OCI-LY1 (cell line): ENCODE results near the gene CNOT2.

Experiments used
- H2AFZ ChIP-seq: fragments of 200-600 bp; sonication (generic), shearing (Covaris generic); 2 replicates; pipeline ENCODE4 v1.6.0; 2014; ENCODE audit warnings: antibody characterized with exemption, mild to moderate bottlenecking, low read length
- H3F3A ChIP-seq: fragments of 200-600 bp; sonication (generic), shearing (Covaris generic); 2 replicates; pipeline ENCODE4 v1.6.0; 2014; ENCODE audit warnings: mild to moderate bottlenecking, antibody characterized with exemption, low read length, moderate library complexity; ENCODE audit not compliant: insufficient read depth
- H3K27ac ChIP-seq: fragments of 200-600 bp; sonication (generic); 2 replicates; pipeline ENCODE4 v1.5.1; 2014; ENCODE audit warnings: low read length, mixed run types, mild to moderate bottlenecking, low read depth; ENCODE audit not compliant: poor library complexity, severe bottlenecking
- H3K27me3 ChIP-seq: fragments of 200-600 bp; sonication (generic); 2 replicates; pipeline ENCODE4 v1.6.0; 2014; ENCODE audit warnings: antibody characterized with exemption, mild to moderate bottlenecking, low read length, moderate library complexity; ENCODE audit not compliant: insufficient read depth
- H3K36me3 ChIP-seq: fragments of 200-600 bp; sonication (generic); 2 replicates; pipeline ENCODE4 v1.6.1; 2014; ENCODE audit warnings: mild to moderate bottlenecking, antibody characterized with exemption, low read length, moderate library complexity, mixed read lengths; ENCODE audit not compliant: insufficient read depth
- H3K4me1 ChIP-seq: fragments of 200-600 bp; sonication (generic); 2 replicates; pipeline ENCODE4 v1.5.1; 2014; ENCODE audit warnings: mild to moderate bottlenecking, low read length, moderate library complexity; ENCODE audit not compliant: insufficient read depth, severe bottlenecking
- H3K4me2 ChIP-seq: fragments of 200-600 bp; sonication (generic), shearing (Covaris generic); 2 replicates; pipeline ENCODE4 v1.6.1; 2014; ENCODE audit warnings: low read length
- H3K4me3 ChIP-seq: fragments of 200-600 bp; sonication (generic); 2 replicates; pipeline ENCODE4 v1.5.1; 2014; ENCODE audit warnings: low read length, low read depth, mild to moderate bottlenecking, mixed read lengths; ENCODE audit not compliant: poor library complexity, severe bottlenecking
- H3K79me2 ChIP-seq: fragments of 200-600 bp; shearing (Covaris generic); 2 replicates; pipeline ENCODE4 v1.6.1; 2016; ENCODE audit warnings: mixed run types, low read length, mixed read lengths; ENCODE audit not compliant: insufficient read depth
- H3K9ac ChIP-seq: fragments of 200-600 bp; sonication (generic), shearing (Covaris generic); 2 replicates; pipeline ENCODE4 v1.6.1; 2014; ENCODE audit warnings: mild to moderate bottlenecking, low read length, mixed read lengths
- H3K9me2 ChIP-seq: fragments of 200-600 bp; sonication (generic), shearing (Covaris generic); 2 replicates; pipeline ENCODE4 v1.6.1; 2014; ENCODE audit warnings: low read depth, mild to moderate bottlenecking, low read length, mixed read lengths
- H3K9me3 ChIP-seq: fragments of 200-600 bp; shearing (Covaris generic); 2 replicates; pipeline ENCODE4 v1.6.1; 2014; ENCODE audit warnings: low read length, mixed read lengths
- H4K20me1 ChIP-seq: fragments of 200-600 bp; sonication (generic), shearing (Covaris generic); 2 replicates; pipeline ENCODE4 v1.6.0; 2016; ENCODE audit warnings: mild to moderate bottlenecking, low read length; ENCODE audit not compliant: insufficient read depth
- CTCF ChIP-seq: fragments of 200-600 bp; sonication (generic), shearing (Covaris generic); IDR thresholded peaks from 2 replicates; pipeline ENCODE4 v1.5.1; 2017; ENCODE audit warnings: mild to moderate bottlenecking, antibody characterized with exemption, low read length, moderate library complexity, mixed read lengths
- EZH2 ChIP-seq: fragments of 200-600 bp; sonication (generic), shearing (Covaris generic); IDR thresholded peaks from 2 replicates; pipeline ENCODE4 v1.8.0; 2017; ENCODE audit warnings: borderline replicate concordance, mixed run types, mild to moderate bottlenecking, antibody characterized with exemption, low read length, moderate library complexity, mixed read lengths

CNOT2 gene

GRCh38 chr12:70398862-70399261 lies 155.6 kb downstream of the CNOT2 start:
- no peak overlapping the region for H3K27ac ChIP-seq
- H3K27me3 ChIP-seq, result no peaks in the 10 kb centered on the region
- peaks cover 78% of the 10 kb centered on the region for H3K36me3 ChIP-seq
- H3K9me3 ChIP-seq, result no peaks in the 10 kb centered on the region; the same call in 1 of the 2 replicates
- peaks cover 4% of the 10 kb centered on the region; the same call in 1 of the 2 replicates for H3K79me2 ChIP-seq
- H3K9ac ChIP-seq, result no peak overlapping the region
- H3K4me2 ChIP-seq, result no peak overlapping the region
- no peaks in the 10 kb centered on the region for H3K9me2 ChIP-seq
- TF ChIP-seq CTCF (no peak), EZH2 (no peak)
- H4K20me1 ChIP-seq, result no peaks in the 10 kb centered on the region
- no peaks in the 10 kb centered on the region for H3K4me1 ChIP-seq
- no peak overlapping the region for H3K4me3 ChIP-seq
- no peak overlapping the region for H2AFZ ChIP-seq
- H3F3A ChIP-seq, result no peaks in the 10 kb centered on the region

GRCh38 chr12:70399311-70399710 lies 156.1 kb downstream of the CNOT2 start:
- H3K27me3 ChIP-seq, result no peaks in the 10 kb centered on the region

GRCh38 chr12:70400124-70400523 lies 156.9 kb downstream of the CNOT2 start:
- H3K36me3 ChIP-seq, result peaks cover 75% of the 10 kb centered on the region
- no peak overlapping the region for H2AFZ ChIP-seq
- no peak overlapping the region for H3K4me2 ChIP-seq
- H3K4me3 ChIP-seq, result no peak overlapping the region
- no peaks in the 10 kb centered on the region for H3F3A ChIP-seq
- TF ChIP-seq CTCF (no peak), EZH2 (no peak)
- H3K79me2 ChIP-seq, result no peaks in the 10 kb centered on the region
- H3K9me2 ChIP-seq, result no peaks in the 10 kb centered on the region
- no peaks in the 10 kb centered on the region for H4K20me1 ChIP-seq
- no peaks in the 10 kb centered on the region for H3K4me1 ChIP-seq
- H3K27me3 ChIP-seq, result no peaks in the 10 kb centered on the region
- H3K9ac ChIP-seq, result no peak overlapping the region
- no peaks in the 10 kb centered on the region for H3K9me3 ChIP-seq
- H3K27ac ChIP-seq, result no peak overlapping the region

More at GRCh38 chr12:70399311-70399710, 156.1 kb downstream of the CNOT2 start:
- Histone ChIP-seq H3K9me2 (no peaks in the 10 kb centered on the region), H3K79me2 (peaks cover 2% of the 10 kb centered on the region; the same call in 1 of the 2 replicates), H3F3A (no peaks in the 10 kb centered on the region), H3K9ac (no peak overlapping the region), H3K4me2 (no peak overlapping the region), H2AFZ (no peak overlapping the region), H3K27ac (no peak overlapping the region), H4K20me1 (no peaks in the 10 kb centered on the region), H3K36me3 (peaks cover 77% of the 10 kb centered on the region), H3K9me3 (no peaks in the 10 kb centered on the region; the same call in 1 of the 2 replicates), H3K4me3 (no peak overlapping the region), H3K4me1 (no peaks in the 10 kb centered on the region)
- TF ChIP-seq CTCF (no peak), EZH2 (no peak)
